Amniotic epithelial cell (primary cell): ENCODE measurements around the gene TAF1D.

Source experiments
- DNase-seq: peaks from one replicate; pipeline ENCODE4 v3.0.0-alpha.2; 2010; ENCODE audit warnings: low read depth

The TAF1D gene

GRCh38 chr11:93747122-93747521 lies 5.8 kb upstream of the TAF1D start:
- no peak for DNase-seq

GRCh38 chr11:93746101-93746500 lies 4.8 kb upstream of the TAF1D start:
- no peak for DNase-seq

DNA sequence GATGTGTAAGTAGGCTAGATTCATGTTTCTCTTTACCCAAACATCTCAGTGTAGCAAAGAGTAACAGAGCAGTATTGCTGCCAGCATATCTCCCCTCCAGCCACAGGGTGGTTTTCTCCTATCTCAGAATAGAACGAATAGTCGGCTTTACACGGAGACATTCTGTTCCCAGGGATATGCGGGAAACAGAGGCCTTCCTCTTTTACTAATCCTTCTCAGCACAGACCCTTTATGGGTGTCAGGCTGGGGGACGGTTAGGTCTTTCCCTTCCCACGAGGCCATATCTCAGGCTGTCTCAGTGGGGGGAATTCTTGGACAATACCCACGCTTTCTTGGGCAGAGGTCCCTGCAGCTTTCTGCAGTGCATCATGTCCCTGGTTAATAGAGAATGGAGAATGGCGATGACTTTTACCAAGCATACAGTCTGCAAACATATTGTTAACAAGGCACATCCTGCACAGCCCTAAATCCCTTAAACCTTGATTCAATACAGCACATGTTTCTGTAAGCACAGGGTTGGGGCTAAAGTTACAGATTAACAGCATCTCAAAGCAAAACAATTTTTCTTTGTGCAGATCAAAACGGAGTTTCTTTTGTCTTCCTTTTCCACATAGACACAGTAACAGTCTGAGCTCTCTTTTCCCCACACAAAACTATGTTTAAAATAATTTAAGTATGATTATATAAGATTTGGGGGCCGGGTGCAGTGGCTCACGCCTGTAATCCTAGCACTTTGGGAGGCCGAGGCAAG lies 3.9 kb upstream of the TAF1D start:
- peak; percentile 83 for DNase-seq

DNA sequence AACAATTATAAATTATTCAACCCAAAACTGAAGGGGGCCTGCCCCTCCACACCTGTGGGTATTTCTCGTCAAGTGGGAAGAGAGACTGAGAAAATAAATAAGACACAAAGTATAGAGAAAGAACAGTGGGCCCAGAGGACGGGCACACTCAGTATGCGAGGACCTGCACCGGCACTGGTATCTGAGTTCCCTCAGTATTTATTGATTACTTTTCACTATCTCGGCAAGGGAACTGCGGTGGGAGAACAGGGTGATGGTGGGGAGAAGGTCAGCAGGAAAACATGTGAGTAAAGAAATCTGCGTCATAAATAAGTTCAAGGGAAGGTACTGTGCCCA lies 3.3 kb upstream of the TAF1D start:
- no peak for DNase-seq

GRCh38 chr11:93743291-93743690 lies 2.0 kb upstream of the TAF1D start:
- DNase-seq: no peak

DNA sequence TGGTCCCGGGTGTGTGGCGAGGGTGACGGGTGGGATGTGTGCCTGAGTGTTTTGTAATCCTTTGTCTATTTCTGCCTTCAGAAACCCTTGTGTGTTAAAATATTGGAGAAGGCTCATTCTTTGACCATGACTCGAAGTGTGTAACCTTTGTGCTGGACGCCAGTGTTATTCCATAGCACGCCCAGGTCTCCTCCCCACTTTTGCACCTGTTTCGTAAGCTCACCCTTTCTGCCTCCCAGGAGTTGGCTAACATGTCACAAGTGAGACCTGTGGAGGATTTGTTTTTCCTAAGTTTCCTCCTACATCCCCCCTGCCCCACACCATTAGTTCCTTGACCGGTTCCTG lies 559 bp upstream of the TAF1D start:
- peak; percentile 82 for DNase-seq

- peak; percentile 67 for DNase-seq
Observed at GRCh38 chr11:93740730-93741093, 583 bp downstream of the TAF1D start.

GRCh38 chr11:93740031-93740729 lies 1.1 kb downstream of the TAF1D start:
- peak; percentile 63 for DNase-seq

DNA sequence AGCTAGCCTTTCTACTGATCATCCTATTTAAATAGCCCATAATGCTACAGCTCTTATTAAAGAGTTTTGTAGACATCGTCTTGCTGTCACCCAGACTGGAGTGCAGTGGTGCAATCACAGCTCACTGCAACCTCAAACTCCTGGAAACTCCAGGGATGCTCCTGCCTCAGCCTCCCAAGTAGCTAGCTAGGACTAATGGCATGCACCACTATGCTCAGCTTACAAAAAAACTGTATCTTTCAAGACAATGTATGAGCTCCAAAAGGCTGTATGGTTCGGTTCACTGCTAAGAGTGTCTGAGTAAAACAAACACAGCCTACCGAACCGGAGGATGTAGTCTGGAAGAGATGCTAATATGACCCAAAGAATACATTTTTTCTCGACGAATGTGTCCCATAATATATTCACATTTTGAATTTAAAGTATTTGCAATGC lies 2.6 kb downstream of the TAF1D start:
- peak; percentile 48 for DNase-seq

DNA sequence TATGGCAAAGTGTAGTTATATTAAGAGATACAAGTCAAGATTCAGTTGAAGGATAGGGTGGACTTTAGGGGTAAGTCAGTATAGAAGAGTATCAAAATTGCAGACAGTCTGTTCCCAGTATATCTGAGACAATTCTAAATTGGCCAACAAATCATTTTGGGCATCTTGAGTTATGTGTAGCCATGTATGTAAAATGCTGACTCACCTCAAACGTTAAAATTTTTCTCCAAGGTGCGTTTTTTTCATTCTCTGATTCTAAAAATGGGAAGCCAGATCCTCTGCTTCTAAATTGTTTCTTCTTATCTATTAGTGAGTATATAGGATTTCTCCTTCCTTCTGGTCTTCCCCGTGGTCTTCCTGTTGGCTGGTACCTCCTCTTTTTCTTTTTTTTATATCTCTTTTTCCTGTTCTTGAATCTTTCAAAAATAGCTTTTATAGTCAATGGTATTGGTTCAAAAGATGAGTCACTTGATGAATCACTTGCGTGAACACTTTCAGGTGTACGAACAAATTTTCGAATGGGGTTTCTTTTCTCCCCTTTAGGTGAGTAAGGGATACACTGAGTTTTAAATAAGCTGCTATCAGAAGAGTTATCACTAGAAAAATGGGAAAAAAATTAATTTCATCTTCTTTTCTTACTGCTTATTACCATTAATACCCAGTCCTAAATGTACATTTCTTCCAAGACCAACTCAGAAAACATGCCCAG lies 3.2 kb downstream of the TAF1D start:
- no peak for DNase-seq

DNA sequence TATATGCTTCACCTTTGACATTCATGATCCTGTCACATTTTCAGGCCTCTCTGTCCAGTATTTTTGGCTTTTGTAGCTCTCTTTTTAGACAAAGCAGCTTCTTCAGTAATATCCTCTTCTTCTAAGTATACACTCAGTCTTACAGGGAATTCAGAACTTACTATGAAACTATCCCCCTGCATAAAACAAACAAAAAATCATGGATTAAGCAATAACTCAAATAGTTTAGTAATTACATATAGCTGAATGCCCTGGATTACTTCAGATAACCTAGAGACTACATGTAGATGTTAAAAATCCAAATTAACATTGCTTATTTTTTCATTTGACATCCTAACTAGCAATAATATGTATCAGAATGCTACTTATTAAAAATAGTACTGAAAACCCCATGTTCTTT lies 5.2 kb downstream of the TAF1D start:
- DNase-seq: peak; percentile 46

DNA sequence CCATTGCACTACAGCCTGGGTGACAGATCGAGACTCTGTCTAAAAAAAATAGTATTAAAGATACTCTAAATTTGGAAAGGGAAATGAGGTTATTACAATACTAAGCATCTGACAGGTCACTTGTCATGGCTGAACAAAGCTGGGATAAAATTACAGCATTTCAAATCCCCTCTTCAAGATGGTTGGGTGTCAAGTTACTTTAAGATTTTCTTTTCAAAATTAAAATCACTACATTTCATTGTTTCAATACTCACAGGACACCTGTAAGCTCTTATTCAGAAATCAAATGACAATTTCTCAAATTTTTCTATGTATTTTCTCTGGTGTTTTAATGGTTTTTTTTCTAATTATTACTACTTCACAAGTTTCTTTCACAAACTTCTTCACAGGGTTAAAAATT lies 5.7 kb downstream of the TAF1D start:
- DNase-seq: no peak

DNA sequence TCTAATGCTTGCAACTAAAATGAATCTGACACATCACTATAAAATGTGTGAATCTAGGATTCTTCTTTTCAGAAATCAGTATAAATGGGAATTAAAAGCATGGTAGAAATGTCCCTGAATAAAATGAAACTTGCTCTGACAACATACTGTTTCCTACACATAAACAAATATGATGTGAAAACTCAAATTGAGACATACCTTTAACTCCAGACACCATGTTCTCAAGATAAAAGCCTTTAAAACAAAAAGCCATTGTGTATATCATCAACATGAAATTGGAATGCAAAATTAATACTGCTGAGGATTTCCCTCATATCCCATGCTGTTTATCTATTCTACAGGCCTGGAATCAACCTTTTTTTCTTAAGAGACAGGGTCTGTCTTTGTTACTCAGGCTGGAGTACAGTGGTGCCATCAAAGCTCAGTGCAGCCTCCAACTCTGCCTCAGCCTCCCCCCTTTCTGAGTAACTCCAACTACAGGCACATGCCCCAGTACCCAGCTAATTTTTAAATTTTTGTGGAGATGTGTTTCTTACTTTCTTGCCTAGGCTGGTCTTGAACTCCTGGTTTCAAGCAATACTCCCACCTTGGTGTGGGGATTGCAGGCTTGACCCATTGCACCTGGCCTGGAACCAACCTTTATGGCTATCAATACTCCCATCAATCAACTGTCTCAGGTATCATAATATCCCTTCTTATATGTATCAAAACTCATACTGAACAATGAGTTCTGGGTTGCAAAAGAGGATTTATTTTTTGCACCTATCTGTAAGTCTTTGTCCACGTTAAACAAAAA lies 6.7 kb downstream of the TAF1D start:
- no peak for DNase-seq

- no peak for DNase-seq
Observed at GRCh38 chr11:93733474-93733873, 7.8 kb downstream of the TAF1D start.

- DNase-seq: no peak
Observed at GRCh38 chr11:93732237-93732892, 8.9 kb downstream of the TAF1D start.

- DNase-seq: no peak
Observed at GRCh38 chr11:93730108-93731107, 10.9 kb downstream of the TAF1D start.

DNA sequence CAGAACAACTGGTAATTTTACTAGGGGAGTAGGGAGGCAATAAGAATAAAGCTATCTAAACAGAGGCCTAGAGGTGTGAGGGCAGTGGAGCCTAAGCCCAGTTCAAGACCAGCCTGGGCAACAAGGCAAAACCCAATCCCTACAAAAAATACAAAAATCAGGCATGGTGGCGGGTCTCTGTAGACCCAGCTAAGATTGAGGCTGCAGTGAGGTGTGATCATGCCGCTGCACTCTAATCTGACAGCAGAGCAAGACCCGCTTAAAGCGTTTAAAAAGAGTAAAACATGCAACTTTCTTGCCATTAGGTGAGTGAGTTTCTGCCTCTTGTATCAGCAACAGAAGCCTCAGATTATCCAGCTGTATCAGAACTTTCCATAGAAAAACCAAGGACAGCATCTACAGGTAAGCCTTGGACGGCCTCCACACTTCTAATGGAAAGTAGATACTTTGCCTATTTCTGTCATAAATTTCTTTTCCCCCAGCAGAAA lies 12.1 kb downstream of the TAF1D start:
- no peak for DNase-seq

GRCh38 chr11:93728792-93729128 lies 12.5 kb downstream of the TAF1D start:
- DNase-seq: no peak

GRCh38 chr11:93727985-93728791 lies 13.1 kb downstream of the TAF1D start:
- DNase-seq: peak; percentile 51

GRCh38 chr11:93724089-93724488 lies 17.2 kb downstream of the TAF1D start:
- no peak for DNase-seq
